PFSK-1 (cell line): ENCODE results near the gene ACTR1A.

Experiments
- FOXP2 ChIP-seq: optimal IDR thresholded peaks from 2 replicates; pipeline ENCODE3; 2011; ENCODE audit warnings: borderline replicate concordance, control low read depth, inconsistent platforms; ENCODE audit not compliant: insufficient read depth; ENCODE audit errors: extremely low read length, extremely low read depth
- POLR2AphosphoS5 ChIP-seq: IDR thresholded peaks from 2 replicates; pipeline ENCODE4 v1.6.1; 2012; ENCODE audit warnings: low read depth, mild to moderate bottlenecking, control low read depth, low read length, moderate library complexity
- SIN3A ChIP-seq: IDR thresholded peaks from 2 replicates; pipeline ENCODE4 v1.6.1; 2012; ENCODE audit warnings: mild to moderate bottlenecking, low read length, moderate library complexity, borderline replicate concordance; ENCODE audit not compliant: insufficient read depth
- TAF1 ChIP-seq: IDR thresholded peaks from 2 replicates; pipeline ENCODE4 v1.6.1; 2012; ENCODE audit warnings: low read length, control low read depth, borderline replicate concordance; ENCODE audit not compliant: insufficient read depth
- TF ChIP-seq, protein P1 (sequence below), 2 experiments: IDR thresholded peaks; 2 replicates each; pipeline versions ENCODE4 v1.6.1 to v1.8.0; 2011 to 2012; ENCODE audit warnings: low read depth in 2 of 2, low read length in 2 of 2, control low read depth in 1 of 2, inconsistent platforms in 1 of 2, mild to moderate bottlenecking in 1 of 2, moderate library complexity in 1 of 2; ENCODE audit not compliant: insufficient read depth in 1 of 2

The ACTR1A gene

DNA sequence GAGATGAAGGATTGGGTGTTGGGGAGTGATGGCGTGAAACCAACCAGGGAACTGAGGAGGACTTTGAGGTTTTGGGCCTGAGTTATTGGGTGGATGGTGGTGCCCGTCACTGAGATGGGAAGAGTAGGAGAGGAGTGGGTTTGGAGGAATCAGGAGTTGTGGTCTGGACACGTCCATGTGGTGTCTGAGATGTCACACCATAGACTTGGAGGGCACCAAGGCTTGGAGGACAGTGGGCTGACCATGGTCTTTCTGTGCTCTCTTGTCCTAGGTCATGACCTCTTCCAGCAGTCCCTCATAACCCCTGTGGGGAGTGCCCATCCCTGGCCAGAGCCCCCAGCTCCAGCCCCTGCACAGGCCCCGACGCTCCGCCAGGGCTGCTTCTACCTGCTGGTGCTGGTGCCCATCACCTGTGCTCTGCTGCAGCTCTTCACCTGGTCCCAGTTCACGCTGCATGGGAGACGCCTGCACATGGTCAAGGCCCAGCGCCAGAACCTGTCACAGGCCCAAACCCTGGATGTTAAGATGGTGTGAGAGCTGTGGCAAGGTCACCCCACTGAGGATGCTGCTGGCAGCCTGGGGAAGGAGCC is 27.0 kb downstream of the ACTR1A start:
- TF ChIP-seq FOXP2: no peak
- no peak for TF ChIP-seq POLR2AphosphoS5
- TF ChIP-seq, protein P1, sequence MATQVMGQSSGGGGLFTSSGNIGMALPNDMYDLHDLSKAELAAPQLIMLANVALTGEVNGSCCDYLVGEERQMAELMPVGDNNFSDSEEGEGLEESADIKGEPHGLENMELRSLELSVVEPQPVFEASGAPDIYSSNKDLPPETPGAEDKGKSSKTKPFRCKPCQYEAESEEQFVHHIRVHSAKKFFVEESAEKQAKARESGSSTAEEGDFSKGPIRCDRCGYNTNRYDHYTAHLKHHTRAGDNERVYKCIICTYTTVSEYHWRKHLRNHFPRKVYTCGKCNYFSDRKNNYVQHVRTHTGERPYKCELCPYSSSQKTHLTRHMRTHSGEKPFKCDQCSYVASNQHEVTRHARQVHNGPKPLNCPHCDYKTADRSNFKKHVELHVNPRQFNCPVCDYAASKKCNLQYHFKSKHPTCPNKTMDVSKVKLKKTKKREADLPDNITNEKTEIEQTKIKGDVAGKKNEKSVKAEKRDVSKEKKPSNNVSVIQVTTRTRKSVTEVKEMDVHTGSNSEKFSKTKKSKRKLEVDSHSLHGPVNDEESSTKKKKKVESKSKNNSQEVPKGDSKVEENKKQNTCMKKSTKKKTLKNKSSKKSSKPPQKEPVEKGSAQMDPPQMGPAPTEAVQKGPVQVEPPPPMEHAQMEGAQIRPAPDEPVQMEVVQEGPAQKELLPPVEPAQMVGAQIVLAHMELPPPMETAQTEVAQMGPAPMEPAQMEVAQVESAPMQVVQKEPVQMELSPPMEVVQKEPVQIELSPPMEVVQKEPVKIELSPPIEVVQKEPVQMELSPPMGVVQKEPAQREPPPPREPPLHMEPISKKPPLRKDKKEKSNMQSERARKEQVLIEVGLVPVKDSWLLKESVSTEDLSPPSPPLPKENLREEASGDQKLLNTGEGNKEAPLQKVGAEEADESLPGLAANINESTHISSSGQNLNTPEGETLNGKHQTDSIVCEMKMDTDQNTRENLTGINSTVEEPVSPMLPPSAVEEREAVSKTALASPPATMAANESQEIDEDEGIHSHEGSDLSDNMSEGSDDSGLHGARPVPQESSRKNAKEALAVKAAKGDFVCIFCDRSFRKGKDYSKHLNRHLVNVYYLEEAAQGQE (IDR thresholded peaks at IDR 0.05; ENCODE audit: insufficient read depth in 1 of 2, low read depth in 2 of 2, low read length in 2 of 2): no peak
- TF ChIP-seq SIN3A: no peak
- TF ChIP-seq TAF1: no peak

DNA sequence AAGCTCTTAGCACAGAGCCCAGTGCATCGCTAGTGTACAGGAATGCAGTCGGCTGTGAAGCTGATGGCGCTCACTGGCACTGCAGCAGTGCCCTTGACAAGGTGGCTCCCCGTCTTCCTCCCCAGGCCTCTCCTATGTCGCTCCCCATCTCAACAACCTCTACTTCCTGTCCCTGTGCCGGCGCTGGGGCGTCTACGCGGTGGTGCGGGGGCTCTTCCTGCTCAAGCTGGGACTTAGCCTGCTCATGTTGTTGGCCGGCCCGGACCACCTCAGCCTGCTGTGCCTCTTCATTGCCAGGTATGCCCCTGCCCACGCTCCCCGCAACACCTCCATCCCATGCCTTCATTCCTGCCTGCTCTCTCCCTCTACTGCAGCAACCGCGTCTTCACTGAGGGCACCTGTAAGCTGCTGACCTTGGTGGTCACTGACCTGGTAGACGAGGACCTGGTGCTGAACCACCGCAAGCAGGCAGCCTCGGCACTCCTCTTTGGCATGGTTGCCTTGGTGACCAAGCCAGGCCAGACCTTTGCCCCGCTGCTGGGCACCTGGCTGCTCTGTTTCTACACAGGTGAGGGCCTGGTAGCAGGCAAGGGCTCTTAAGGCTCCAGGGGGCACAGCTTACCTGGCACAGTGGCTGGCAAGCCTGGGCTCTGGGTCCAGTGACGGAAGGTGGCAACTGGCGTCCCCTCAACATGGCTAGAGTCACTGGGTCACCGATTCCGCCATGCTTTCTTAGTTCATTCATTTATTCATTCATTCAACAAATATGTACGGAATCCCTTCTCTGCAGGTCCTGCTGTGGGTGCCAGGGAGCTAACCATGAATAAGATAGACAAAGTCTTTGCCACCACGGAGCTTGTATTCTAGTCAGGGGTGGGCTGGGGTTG is 28.8 kb downstream of the ACTR1A start:
- TF ChIP-seq TAF1: no peak
- TF ChIP-seq, protein P1 (IDR thresholded peaks at IDR 0.05; ENCODE audit: insufficient read depth in 1 of 2, low read depth in 2 of 2, low read length in 2 of 2): no peak
- no peak for TF ChIP-seq SIN3A
- TF ChIP-seq FOXP2: no peak
- no peak for TF ChIP-seq POLR2AphosphoS5

DNA sequence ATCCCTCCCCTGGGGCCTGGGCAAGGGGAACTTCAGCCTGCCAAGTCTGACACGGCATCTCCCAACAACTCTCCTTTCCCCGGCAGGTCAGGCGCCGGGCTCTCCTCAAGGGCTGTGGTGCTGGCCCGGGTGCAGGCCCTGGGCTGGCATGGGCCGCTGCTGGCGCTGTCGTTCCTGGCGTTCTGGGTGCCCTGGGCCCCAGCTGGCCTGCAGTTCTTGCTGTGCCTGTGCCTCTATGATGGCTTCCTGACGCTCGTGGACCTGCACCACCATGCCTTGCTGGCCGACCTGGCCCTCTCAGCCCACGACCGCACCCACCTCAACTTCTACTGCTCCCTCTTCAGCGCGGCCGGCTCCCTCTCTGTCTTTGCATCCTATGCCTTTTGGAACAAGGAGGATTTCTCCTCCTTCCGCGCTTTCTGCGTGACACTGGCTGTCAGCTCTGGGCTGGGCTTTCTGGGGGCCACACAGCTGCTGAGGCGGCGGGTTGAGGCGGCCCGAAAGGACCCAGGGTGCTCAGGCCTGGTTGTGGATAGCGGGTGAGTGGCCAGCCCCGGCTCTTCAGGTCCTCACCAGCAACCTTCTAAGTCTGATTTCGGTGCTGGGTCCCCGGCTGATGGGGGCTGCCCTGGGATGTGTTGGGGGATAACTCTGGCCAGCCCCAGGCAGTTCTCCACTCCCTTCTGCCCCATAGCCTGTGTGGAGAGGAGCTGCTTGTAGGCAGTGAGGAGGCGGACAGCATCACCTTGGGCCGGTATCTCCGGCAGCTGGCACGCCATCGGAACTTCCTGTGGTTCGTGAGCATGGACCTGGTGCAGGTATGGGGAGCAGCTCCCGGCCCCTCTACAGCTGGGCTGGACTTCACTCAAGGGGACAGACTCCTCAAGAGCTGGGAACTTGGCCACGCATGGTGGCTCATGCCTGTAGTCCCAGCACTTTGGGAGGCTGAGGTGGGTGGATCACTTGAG is 31.6 kb downstream of the ACTR1A start:
- TF ChIP-seq POLR2AphosphoS5 (no peak), SIN3A (no peak), TAF1 (no peak), FOXP2 (no peak)
- TF ChIP-seq, protein P1 (IDR thresholded peaks at IDR 0.05; ENCODE audit: insufficient read depth in 1 of 2, low read depth in 2 of 2, low read length in 2 of 2): no peak

DNA sequence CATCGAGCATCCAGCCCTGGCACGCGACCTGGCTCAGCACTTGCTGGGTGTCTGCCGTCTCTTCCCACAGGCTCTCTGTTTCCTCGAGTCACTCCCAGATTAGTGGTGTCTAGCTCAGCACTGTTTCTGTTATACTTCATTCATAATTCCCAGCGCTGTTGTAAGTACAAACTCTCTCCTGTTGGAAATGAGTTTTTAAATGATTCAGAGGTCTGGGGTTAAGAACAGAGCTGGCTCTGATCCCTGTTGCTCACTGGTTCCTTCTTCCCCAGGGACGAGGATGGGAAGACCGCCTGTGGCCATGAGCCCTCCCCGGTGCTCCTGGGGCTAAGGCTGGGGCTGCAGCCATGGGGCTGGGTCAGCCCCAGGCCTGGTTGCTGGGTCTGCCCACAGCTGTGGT is 33.8 kb downstream of the ACTR1A start:
- TF ChIP-seq TAF1 (no peak), POLR2AphosphoS5 (no peak), FOXP2 (no peak), SIN3A (no peak)
- TF ChIP-seq, protein P1 (IDR thresholded peaks at IDR 0.05; ENCODE audit: insufficient read depth in 1 of 2, low read depth in 2 of 2, low read length in 2 of 2): no peak
